ENCODE measurements around the gene RGS19.
A peak's percentile ranks its signal among the peaks of the same experiment; 100 is the strongest.

The RGS19 gene

GRCh38 chr20:64055396-64055892, 23.9 kb downstream of the RGS19 start:
- H3K27ac ChIP-seq: no peak overlapping the region
- TF ChIP-seq ZFX (IDR thresholded peaks at IDR 0.05; ENCODE audit: borderline replicate concordance) (no peak), CTCF (IDR thresholded peaks at IDR 0.05) (no peak)

DNA sequence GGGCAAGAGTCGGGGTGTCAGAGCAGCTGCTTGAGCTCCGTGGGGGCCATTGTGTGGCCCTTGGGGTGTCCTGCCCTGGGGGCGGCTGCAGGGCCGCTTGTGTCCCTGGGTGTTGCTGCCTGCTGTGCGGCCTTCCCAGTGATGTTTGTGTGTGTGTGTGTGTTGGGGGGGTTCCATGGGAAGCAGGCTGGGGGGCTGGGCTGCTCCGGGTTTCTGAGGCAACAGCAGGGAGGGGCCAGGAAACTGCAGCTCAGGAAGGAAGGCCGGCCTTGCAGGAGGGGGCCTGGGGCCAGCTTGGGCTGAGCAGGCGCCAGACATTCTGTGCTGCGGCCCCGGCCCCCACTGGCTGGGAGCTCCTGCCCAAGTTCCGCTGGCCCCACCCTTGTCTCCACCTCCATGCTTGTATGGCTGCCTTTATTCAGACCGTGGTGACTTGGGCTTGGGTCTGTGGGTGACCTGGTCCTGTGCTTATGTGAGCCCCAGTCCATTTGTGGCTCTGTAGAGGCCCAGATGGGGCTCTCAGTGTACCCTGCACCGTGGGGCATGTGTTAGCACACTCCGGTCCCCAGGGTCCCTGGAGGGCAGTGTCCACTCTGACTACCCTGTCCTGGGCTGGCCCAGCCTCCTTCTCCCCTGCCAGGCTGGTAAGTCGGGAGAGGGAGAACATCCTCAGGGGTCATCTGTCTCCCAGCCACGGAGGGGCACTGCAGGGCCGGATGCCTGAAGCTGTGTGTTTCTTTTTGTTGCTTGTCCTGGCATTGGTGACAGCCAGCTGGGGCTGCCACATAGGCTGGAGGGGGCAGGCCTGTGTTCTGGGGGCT, 25.3 kb downstream of the RGS19 start:
- TF ChIP-seq ZFX (IDR thresholded peaks at IDR 0.05; ENCODE audit: borderline replicate concordance): no peak
- peak; percentile 31 for TF ChIP-seq CTCF (IDR thresholded peaks at IDR 0.05)
- H3K27ac ChIP-seq: no peak overlapping the region

DNA sequence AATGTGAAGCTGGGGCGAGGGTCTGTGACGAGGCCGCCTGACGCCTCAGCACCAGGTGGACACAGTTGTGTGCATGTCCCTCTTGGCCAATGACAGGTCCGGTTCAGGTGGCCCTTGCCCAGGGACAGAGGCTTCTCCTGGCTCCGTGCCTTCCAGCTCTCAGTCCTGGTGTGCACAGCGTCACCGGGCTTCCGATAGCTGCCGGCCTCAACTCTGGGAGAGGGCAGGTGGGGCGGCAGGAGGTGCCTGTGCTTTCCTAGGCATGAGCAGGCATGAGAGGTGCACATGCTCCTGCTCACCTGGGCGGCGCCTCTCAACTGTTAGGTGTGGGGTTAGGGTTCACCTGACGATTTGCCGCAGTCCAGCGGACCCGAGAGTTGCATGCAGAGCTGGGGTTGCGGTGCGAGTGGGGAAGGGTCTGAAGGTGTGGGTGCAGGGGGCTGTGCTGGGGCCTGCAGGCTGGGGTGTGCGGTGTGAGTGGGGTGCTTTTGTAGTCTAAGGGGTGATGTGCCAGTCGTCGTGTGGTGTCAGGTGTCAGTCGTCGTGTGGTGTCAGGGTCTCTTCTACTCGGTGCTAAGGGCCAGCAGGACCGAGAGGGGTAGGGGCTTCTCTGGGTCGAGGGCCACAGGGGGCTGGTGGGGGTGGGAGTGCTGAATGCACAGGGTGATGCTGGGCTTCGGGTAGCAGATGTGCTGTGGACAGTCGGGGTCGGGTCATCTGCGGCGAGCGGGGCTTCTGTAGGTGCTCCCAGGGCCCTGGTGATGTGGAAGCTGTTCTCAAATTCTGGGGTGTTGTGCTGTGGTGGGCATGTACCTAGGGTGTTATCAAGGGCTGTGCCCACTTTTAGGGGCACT, 26.1 kb downstream of the RGS19 start:
- H3K27ac ChIP-seq: no peak overlapping the region
- TF ChIP-seq CTCF (IDR thresholded peaks at IDR 0.05) (no peak), ZFX (IDR thresholded peaks at IDR 0.05; ENCODE audit: borderline replicate concordance) (no peak)

- H3K27ac ChIP-seq: no peak overlapping the region
Observed at GRCh38 chr20:64052326-64052722, 27.0 kb downstream of the RGS19 start.

GRCh38 chr20:64051561-64052325, 27.6 kb downstream of the RGS19 start:
- no peak overlapping the region for H3K27ac ChIP-seq
- TF ChIP-seq CTCF (IDR thresholded peaks at IDR 0.05) (no peak), ZFX (IDR thresholded peaks at IDR 0.05; ENCODE audit: borderline replicate concordance) (no peak)

More at GRCh38 chr20:64052326-64052722, 27.0 kb downstream of the RGS19 start:
- TF ChIP-seq ZFX (IDR thresholded peaks at IDR 0.05; ENCODE audit: borderline replicate concordance): no peak

DNA sequence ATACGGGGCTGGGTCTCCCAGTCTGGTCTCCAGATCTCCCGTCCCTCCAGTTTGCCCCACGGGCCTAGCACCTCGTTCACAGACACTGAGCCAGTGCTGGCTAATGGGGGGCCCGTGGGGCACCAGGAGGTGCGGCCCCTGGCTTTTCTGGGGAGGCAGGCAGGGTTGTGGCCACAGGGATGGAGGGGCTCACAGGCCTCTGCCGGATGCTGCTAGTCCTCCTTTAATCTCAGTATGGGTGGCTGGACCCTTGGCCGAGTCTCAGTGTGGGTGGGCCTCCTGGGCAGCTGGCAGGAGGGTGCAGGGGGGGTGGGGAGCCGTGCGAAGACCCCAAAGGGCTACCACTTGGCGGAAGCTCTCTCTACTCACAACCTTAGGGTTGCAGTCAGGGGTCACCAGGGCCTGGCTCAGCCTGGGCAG, 28.3 kb downstream of the RGS19 start:
- TF ChIP-seq ZFX (IDR thresholded peaks at IDR 0.05; ENCODE audit: borderline replicate concordance): no peak
- TF ChIP-seq CTCF (IDR thresholded peaks at IDR 0.05): no peak
- no peak overlapping the region for H3K27ac ChIP-seq
